ENCODE data around the gene PEX14.

GRCh38 chr1:10658396-10659066, 183.8 kb downstream of the PEX14 start:
- TF ChIP-seq SPI1 (IDR thresholded peaks at IDR 0.05; ENCODE audit: borderline replicate concordance, insufficient read depth, low read depth, low read length): no peak
- no peak for TF ChIP-seq ZZZ3 (IDR thresholded peaks at IDR 0.05; ENCODE audit: control insufficient read depth, insufficient read length, low read depth)
- TF ChIP-seq MTA3 (IDR thresholded peaks at IDR 0.05; ENCODE audit: borderline replicate concordance, low read length): no peak
- no peak for TF ChIP-seq TARDBP (IDR thresholded peaks at IDR 0.05; ENCODE audit: borderline replicate concordance)
- no peak for TF ChIP-seq JUNB (IDR thresholded peaks at IDR 0.05)
